H1 (cell line): Measurements from ENCODE around the gene PECR.

Experiments used
- EP300 ChIP-seq, 2 experiments: IDR thresholded peaks; 1 replicate in 1 of 2; 2 replicates in 1 of 2; pipeline ENCODE4 v1.6.1; 2011 to 2012; ENCODE audit warnings: low read depth in 2 of 2, low read length in 2 of 2, mild to moderate bottlenecking in 2 of 2, borderline replicate concordance in 1 of 2, inconsistent platforms in 1 of 2, moderate library complexity in 1 of 2
- EZH2 ChIP-seq: fragments of 200-600 bp; sonication (generic); IDR thresholded peaks from 2 replicates; pipeline ENCODE4 v1.7.1; 2012; ENCODE audit warnings: low read depth, mild to moderate bottlenecking, moderate library complexity, low read length, inconsistent platforms; ENCODE audit not compliant: severe bottlenecking
- GABPA ChIP-seq: IDR thresholded peaks from 2 replicates; pipeline ENCODE4 v1.6.1; 2011; ENCODE audit warnings: mild to moderate bottlenecking, low read length, moderate library complexity, borderline replicate concordance; ENCODE audit not compliant: insufficient read depth
- GTF2F1 ChIP-seq: IDR thresholded peaks from 2 replicates; pipeline ENCODE4 v1.6.1; 2012; ENCODE audit warnings: low read depth, low read length, improper control_type of control experiment, borderline replicate concordance

DNA sequence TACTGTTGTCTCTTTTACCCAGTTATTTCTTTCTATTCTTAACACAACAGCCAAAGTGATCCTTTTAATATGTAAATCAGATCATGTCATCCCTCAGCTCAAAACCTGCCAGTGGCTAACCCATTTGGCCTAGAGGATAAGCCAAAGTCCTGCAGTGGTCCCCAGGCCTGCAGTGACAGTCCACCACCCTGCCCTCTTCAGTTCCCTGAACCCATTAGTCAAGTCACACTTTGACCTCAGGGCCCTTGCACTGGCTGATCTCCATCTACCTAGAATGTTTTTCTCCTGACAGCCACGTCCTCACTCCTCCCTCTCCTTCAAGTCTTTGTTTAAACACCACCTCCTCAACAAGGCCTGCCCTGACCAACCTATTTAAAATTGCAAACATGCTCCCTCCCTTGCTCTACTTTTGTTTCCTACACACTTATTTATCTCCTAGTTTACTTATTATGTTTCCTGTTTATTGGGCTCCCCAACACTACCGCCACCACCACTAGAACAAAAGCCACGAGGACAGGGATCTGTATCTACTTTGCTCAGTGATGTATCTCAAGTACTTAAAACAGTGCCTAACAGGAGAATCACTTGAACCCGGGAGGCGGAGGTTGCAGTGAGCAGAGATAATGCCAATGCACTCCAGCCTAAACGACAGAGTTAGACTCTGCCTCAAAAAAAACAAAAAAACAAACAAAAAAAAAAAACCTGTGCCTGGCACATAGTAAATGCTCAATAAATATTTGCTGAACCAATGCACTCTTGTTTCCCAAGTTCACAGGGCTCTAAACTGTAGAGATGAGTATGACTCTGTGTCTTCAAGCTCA, 77.5 kb downstream of the PECR start:
- TF ChIP-seq EZH2 (no peak), GTF2F1 (no peak), GABPA (no peak), EP300 (IDR thresholded peaks at IDR 0.05; ENCODE audit: borderline replicate concordance in 1 of 2, low read depth in 2 of 2, low read length in 2 of 2) (no peak)
